HepG2 (cell line): ENCODE measurements around the gene GPS1. TPM values are rescaled to one million over a fixed set of nuclear protein-coding genes. Genes with fewer than 3 reads are reported as not detected.
A peak's percentile ranks its signal among the peaks of the same experiment; 100 is the strongest.

Experiments
- HNRNPL ChIP-seq: fragments of 200-400 bp; formaldehyde crosslinking; IDR thresholded peaks from 2 replicates; pipeline ENCODE4 v1.6.1; 2017; ENCODE audit warnings: mild to moderate bottlenecking, low read depth, low read length
- MAZ ChIP-seq, 2 experiments: sonication (generic) in 1 of 2; formaldehyde crosslinking in 1 of 2; IDR thresholded peaks; 2 replicates each; pipeline versions ENCODE4 v1.5.0 to v1.6.1; 2012 to 2020; ENCODE audit warnings: low read depth in 2 of 2, mild to moderate bottlenecking in 2 of 2, borderline replicate concordance in 1 of 2, improper control_type of control experiment in 1 of 2, low read length in 1 of 2, missing genetic modification reagents in 1 of 2, moderate library complexity in 1 of 2
- PAF1 ChIP-seq: IDR thresholded peaks from 2 replicates; pipeline ENCODE4 v1.6.1; 2016; ENCODE audit warnings: missing genetic modification reagents, missing compliant biosample characterization
- RBFOX2 ChIP-seq: fragments of 200-400 bp; formaldehyde crosslinking; IDR thresholded peaks from 2 replicates; pipeline ENCODE4 v1.6.1; 2017; ENCODE audit warnings: low read depth, mild to moderate bottlenecking, low read length
- RBM22 ChIP-seq: fragments of 200-400 bp; formaldehyde crosslinking; optimal IDR thresholded peaks from 2 replicates; pipeline ENCODE3; 2017; ENCODE audit warnings: mild to moderate bottlenecking, low read length, moderate library complexity
- REL ChIP-seq: sonication (generic); formaldehyde crosslinking; conservative IDR thresholded peaks from 2 replicates; pipeline ENCODE4 v1.8.0; 2022; ENCODE audit warnings: mild to moderate bottlenecking, missing genetic modification reagents, moderate library complexity
- SKI ChIP-seq: fragments of 450-650 bp; IDR thresholded peaks from one replicate; pipeline ENCODE4 v1.6.1; 2018; ENCODE audit warnings: mild to moderate bottlenecking; ENCODE audit not compliant: partially characterized antibody
- SP4 ChIP-seq: sonication (generic); formaldehyde crosslinking; IDR thresholded peaks from 2 replicates; pipeline ENCODE4 v1.8.1; 2023; ENCODE audit warnings: mild to moderate bottlenecking, missing genetic modification reagents
- STAG1 ChIP-seq: sonication (generic); formaldehyde crosslinking; IDR thresholded peaks from 2 replicates; pipeline ENCODE4 v1.4.0; 2020; ENCODE audit warnings: missing genetic modification reagents
- ZNF615 ChIP-seq: sonication (generic); formaldehyde crosslinking; IDR thresholded peaks from 2 replicates; pipeline ENCODE4 v1.5.0; 2020; ENCODE audit warnings: mild to moderate bottlenecking, missing genetic modification reagents, borderline replicate concordance
- ZSCAN12 ChIP-seq: sonication (generic); formaldehyde crosslinking; IDR thresholded peaks from 2 replicates; pipeline ENCODE4 v1.9.0; 2021; ENCODE audit warnings: mild to moderate bottlenecking, missing genetic modification reagents
- polyA plus RNA-seq, 8 experiments: library from polyadenylated mRNA; depleted of rRNA in 3 of 8; stranded (reverse) in 7 of 8; unstranded in 1 of 8; fragments of >200 nt; fragmentation: Illumina TruSeq in 4 of 8; extraction: Trizol in 4 of 8; gene quantifications; 2 replicates each; pipeline versions ENCODE4 v1.2.1 to v1.2.3, GENCODE V29; 2011 to 2016; ENCODE audit warnings: low read depth in 4 of 8, missing spikeins in 1 of 8, mixed read lengths in 1 of 8; ENCODE audit not compliant: insufficient read depth in 1 of 8
- total RNA-seq, 5 experiments: library from RNA; depleted of rRNA; stranded (reverse); fragments of >200 nt; fragmentation: Illumina TruSeq; extraction: Trizol; gene quantifications; 2 replicates each; pipeline ENCODE4 v1.2.3, GENCODE V29; 2016; ENCODE audit warnings: low read depth in 1 of 5
- TF ChIP-seq, protein P1 (sequence below): IDR thresholded peaks from 2 replicates; pipeline ENCODE4 v1.6.1; 2016; ENCODE audit warnings: missing compliant biosample characterization, missing genetic modification reagents, borderline replicate concordance
- TF ChIP-seq, protein P2 (sequence below): sonication (generic); formaldehyde crosslinking; IDR thresholded peaks from 2 replicates; pipeline ENCODE4 v1.4.0; 2020; ENCODE audit warnings: missing genetic modification reagents
- TF ChIP-seq, protein P3 (sequence below): sonication (generic); formaldehyde crosslinking; IDR thresholded peaks from 2 replicates; pipeline ENCODE4 v1.5.1; 2020; ENCODE audit warnings: missing genetic modification reagents, mild to moderate bottlenecking, borderline replicate concordance

Gene GPS1
- total and polyA plus RNA-seq, 2 of the 13 experiments (the other 11 are each of a cell fraction or from before 2014, with no cell fraction given): 124 to 128 TPM

DNA sequence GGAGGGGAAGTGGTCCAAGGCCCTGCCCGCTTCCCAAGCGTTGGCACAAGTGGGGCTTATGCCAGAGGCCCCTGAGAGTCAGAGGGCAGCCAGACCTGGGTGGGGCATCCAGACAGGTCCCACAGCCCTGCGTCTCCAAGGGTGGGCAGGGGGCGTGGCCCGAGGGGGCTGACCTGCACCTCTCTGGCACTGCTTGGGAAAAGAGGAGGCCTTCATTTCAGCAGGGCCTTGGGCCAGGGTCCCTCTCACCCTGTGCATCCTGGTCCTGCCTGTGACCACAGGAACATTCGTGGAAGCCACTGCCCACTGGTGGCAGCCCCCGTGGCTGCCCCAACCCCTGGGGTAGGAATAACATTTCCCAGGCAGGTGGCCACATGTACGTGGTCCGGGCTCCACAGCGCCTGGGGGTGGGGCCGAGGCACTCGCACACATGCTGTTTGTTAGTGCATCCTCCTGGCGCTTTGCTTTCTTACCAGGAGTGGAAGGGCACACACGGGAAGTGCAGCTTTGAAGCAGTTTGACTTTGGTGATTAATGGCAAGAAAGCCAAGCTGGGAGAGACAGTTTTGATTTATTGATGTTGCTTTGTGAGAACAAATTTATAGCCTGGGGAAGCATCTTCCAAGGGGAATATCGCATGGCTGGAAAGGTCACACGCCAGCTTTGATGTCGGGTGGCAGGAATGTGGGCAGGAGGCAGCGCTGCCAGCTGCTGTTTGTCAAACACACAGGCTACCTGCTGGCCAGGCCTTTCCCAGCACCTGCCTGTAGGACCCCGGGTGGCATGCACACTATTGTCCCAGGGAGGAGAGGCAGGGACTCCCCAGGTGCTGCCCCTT, 33.3 kb upstream of the GPS1 start (continued):
- TF ChIP-seq, protein P1, sequence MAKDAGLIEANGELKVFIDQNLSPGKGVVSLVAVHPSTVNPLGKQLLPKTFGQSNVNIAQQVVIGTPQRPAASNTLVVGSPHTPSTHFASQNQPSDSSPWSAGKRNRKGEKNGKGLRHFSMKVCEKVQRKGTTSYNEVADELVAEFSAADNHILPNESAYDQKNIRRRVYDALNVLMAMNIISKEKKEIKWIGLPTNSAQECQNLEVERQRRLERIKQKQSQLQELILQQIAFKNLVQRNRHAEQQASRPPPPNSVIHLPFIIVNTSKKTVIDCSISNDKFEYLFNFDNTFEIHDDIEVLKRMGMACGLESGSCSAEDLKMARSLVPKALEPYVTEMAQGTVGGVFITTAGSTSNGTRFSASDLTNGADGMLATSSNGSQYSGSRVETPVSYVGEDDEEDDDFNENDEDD: no peak
- TF ChIP-seq RBM22 (peak; percentile 94), SKI (no peak), PAF1 (CRISPR knock-in tag) (peak; percentile 83), ZSCAN12 (CRISPR knock-in tag) (no peak), SP4 (CRISPR knock-in tag) (no peak; the same call in 1 of the 2 replicates), MAZ (IDR thresholded peaks at IDR 0.05; ENCODE audit: borderline replicate concordance, low read depth, low read length) (no peak), MAZ (CRISPR knock-in tag; IDR thresholded peaks at IDR 0.05; ENCODE audit: low read depth) (peak; percentile 61; the same call in 1 of the 2 replicates), RBFOX2 (peak; percentile 71), ZNF615 (CRISPR knock-in tag) (no peak), HNRNPL (peak; percentile 78), REL (0 out of 2 replicates have a peak, but pooled peaks have one; percentile 40), STAG1 (CRISPR knock-in tag) (peak; percentile 48)
- TF ChIP-seq, protein P2, sequence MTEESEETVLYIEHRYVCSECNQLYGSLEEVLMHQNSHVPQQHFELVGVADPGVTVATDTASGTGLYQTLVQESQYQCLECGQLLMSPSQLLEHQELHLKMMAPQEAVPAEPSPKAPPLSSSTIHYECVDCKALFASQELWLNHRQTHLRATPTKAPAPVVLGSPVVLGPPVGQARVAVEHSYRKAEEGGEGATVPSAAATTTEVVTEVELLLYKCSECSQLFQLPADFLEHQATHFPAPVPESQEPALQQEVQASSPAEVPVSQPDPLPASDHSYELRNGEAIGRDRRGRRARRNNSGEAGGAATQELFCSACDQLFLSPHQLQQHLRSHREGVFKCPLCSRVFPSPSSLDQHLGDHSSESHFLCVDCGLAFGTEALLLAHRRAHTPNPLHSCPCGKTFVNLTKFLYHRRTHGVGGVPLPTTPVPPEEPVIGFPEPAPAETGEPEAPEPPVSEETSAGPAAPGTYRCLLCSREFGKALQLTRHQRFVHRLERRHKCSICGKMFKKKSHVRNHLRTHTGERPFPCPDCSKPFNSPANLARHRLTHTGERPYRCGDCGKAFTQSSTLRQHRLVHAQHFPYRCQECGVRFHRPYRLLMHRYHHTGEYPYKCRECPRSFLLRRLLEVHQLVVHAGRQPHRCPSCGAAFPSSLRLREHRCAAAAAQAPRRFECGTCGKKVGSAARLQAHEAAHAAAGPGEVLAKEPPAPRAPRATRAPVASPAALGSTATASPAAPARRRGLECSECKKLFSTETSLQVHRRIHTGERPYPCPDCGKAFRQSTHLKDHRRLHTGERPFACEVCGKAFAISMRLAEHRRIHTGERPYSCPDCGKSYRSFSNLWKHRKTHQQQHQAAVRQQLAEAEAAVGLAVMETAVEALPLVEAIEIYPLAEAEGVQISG: no peak
- TF ChIP-seq, protein P3, sequence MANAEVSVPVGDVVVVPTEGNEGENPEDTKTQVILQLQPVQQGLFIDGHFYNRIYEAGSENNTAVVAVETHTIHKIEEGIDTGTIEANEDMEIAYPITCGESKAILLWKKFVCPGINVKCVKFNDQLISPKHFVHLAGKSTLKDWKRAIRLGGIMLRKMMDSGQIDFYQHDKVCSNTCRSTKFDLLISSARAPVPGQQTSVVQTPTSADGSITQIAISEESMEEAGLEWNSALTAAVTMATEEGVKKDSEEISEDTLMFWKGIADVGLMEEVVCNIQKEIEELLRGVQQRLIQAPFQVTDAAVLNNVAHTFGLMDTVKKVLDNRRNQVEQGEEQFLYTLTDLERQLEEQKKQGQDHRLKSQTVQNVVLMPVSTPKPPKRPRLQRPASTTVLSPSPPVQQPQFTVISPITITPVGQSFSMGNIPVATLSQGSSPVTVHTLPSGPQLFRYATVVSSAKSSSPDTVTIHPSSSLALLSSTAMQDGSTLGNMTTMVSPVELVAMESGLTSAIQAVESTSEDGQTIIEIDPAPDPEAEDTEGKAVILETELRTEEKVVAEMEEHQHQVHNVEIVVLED: no peak
- TF ChIP-seq, all 625 proteins: peak for 56
